Inferior parietal cortex (tissue), 1 donor: ENCODE data around the gene GOLGA2.
A peak's percentile ranks its signal among the peaks of the same experiment; 100 is the strongest.

Experiments used
- DNase-seq: peaks from one replicate; pipeline ENCODE4 v3.0.0-alpha.2; 2016; ENCODE audit errors: extremely low spot score

GOLGA2 gene

GRCh38 chr9:128275198-128276007 lies at the start of gene GOLGA2:
GOLGA2 (minus strand) TSS chr9:128276007; CDS start chr9:128275976, 31 bp downstream.
- no peak for DNase-seq

- no peak for DNase-seq
Observed at GRCh38 chr9:128324401-128324800, 48.6 kb upstream of the GOLGA2 start.

GRCh38 chr9:128323791-128324190 lies 48.0 kb upstream of the GOLGA2 start:
- DNase-seq, result no peak

- no peak for DNase-seq
Observed at GRCh38 chr9:128323212-128323730, 47.5 kb upstream of the GOLGA2 start.

GRCh38 chr9:128322404-128323211 lies 46.8 kb upstream of the GOLGA2 start, which contains the start of the genes COQ4 and TRUB2:
COQ4 (plus strand) TSS chr9:128322839; CDS start chr9:128322859, 20 bp downstream.
TRUB2 (minus strand) TSS chr9:128322447; CDS start chr9:128322408, 39 bp downstream.
- DNase-seq, result peak; percentile 99

GRCh38 chr9:128321879-128322403 lies 46.1 kb upstream of the GOLGA2 start:
- DNase-seq, result no peak

- no peak for DNase-seq
Observed at GRCh38 chr9:128321343-128321742, 45.5 kb upstream of the GOLGA2 start.

- DNase-seq, result no peak
Observed at GRCh38 chr9:128317629-128318028, 41.8 kb upstream of the GOLGA2 start.

GRCh38 chr9:128316421-128316820 lies 40.6 kb upstream of the GOLGA2 start:
- DNase-seq, result peak; percentile 84

GRCh38 chr9:128314697-128315096 lies 38.9 kb upstream of the GOLGA2 start:
- no peak for DNase-seq

- no peak for DNase-seq
Observed at GRCh38 chr9:128310461-128310860, 34.7 kb upstream of the GOLGA2 start.

GRCh38 chr9:128309551-128309950 lies 33.7 kb upstream of the GOLGA2 start:
- DNase-seq, result no peak

- DNase-seq, result no peak
Observed at GRCh38 chr9:128304971-128305288, 29.1 kb upstream of the GOLGA2 start.

- DNase-seq, result no peak
Observed at GRCh38 chr9:128304136-128304970, 28.5 kb upstream of the GOLGA2 start.

- DNase-seq, result no peak
Observed at GRCh38 chr9:128298535-128299482, 23.0 kb upstream of the GOLGA2 start.

GRCh38 chr9:128297221-128297773 lies 21.5 kb upstream of the GOLGA2 start:
- no peak for DNase-seq

GRCh38 chr9:128296340-128297220 lies 20.8 kb upstream of the GOLGA2 start:
- no peak for DNase-seq

- DNase-seq, result no peak
Observed at GRCh38 chr9:128294142-128294541, 18.3 kb upstream of the GOLGA2 start.

GRCh38 chr9:128293091-128293490 lies 17.3 kb upstream of the GOLGA2 start:
- no peak for DNase-seq
